Stimulated activated CD4-positive, alpha-beta T cell treated with anti-CD3 and anti-CD28 coated beads, Interleukin-1b, Interleukin-23, amount 100 ng/mL, for 24 hours (primary cell): Measurements from ENCODE around the gene ALDH3B1.
A peak's percentile ranks its signal among the peaks of the same experiment; 100 is the strongest.

ENCODE experiments used
- DNase-seq, 4 experiments: peaks; one replicate each; pipeline ENCODE4 v3.0.0-alpha.2; 2020; ENCODE audit warnings: low read depth in 4 of 4, low spot score in 1 of 4

ALDH3B1 gene

DNA sequence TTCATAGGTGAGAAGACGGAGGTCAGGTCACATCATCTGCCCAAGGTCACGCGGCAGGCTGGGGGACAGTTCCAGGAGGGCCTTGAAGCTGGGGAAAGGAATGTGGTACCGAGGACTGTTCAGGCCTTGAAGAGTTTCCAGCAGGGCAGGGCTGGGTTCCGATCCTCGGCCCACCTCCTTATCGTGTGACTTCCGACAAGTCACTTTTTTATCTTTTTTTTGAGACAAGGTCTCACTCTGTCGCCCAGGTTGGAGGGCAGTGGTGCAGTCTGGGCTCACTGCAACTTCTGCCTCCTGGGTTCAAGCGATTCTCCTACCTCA lies 21.0 kb downstream of the ALDH3B1 start:
- DNase-seq = no peak

DNA sequence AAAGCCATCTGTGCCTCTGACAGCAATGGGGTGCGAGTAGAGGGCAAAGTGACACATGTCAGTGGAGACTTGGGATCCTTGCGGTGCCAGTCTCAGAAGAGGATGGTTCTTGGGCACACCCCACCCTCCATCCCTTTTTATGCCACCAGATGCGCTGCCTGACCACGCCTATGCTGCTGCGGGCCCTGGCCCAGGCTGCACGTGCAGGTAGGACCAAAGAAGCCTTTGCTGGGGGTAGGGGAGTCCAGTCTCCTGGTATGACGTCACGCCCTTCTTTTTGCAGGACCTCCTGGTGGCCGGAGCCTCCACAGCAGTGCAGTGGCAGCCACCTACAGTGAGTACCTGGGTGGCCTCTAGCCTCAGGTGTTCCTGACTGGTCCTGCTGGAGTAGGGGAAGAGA lies 21.9 kb downstream of the ALDH3B1 start:
- no peak for DNase-seq

DNA sequence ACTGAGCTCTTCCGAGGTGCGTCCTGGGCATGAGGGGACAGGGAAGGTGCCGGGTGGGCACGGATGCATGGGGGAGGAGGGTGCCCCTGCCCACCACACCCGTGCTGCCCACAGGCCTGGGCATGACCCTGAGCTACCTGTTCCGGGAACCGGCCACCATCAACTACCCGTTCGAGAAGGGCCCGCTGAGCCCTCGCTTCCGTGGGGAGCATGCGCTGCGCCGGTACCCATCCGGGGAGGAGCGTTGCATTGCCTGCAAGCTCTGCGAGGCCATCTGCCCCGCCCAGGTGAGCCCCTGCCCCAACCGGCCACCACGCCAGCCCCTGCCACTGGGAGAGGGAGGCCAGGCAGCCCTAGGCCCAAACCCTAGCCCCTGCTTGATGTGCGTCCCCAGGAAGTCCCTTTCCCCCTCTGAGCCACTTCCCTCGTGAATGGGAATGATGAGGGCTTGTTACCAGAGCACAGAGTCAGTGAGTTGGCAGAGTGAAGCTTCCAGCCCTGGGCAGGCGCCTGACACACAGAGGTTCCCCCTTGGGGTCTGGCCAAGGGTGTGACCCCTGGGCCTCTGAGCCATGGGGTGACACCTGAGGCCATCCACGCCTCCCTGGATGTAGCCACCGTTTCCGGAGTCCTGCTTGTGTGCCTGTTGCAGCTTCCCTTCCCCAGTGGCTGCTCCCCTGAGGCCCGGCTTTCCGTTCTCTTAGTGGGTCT lies 23.0 kb downstream of the ALDH3B1 start:
- no peak for DNase-seq

DNA sequence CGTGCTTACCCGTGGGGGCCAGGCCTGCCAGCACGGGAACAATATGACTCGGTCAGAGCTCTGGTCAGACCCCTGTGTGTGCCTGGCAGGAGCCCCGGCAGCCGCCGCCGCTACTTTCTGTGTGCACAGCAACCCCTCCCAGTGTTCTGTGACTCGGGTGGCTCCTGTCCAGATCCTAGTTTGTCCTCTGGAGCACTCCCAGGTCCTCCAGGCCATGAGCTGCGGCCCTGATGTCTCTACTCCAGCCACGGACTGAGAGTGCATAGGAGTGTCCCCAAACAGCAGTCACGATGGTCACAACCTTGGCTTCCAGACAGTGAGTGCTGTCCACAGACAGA lies 23.6 kb downstream of the ALDH3B1 start:
- no peak for DNase-seq

DNA sequence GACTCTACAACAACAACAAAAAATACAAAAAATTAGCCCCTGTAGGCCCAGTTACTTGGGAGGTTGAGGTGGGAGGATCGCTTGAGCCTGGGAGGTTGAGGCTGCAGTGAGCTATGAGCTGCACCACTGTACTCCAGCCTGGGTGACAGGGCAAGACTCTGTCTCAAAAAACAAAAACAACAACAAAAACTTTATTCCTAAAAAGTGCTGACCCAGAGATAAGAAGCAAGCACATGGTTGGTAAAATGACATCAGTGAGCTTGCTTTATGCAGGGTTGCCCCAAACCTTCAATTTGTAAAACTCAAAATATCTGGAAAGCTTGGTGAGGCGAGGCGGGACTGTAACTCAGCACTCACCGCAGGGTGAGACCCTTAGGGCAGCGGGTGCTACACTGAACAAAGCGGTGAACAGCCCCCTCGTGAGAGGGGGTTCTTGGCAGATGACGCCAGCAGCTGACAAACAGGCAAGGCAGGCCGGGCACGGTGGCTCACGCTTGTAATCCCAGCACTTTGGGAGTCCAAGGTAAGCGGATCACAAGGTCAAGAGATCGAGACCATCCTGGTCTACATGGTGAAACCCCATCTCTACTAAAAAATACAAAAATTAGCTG lies 25.2 kb downstream of the ALDH3B1 start:
- no peak for DNase-seq

DNA sequence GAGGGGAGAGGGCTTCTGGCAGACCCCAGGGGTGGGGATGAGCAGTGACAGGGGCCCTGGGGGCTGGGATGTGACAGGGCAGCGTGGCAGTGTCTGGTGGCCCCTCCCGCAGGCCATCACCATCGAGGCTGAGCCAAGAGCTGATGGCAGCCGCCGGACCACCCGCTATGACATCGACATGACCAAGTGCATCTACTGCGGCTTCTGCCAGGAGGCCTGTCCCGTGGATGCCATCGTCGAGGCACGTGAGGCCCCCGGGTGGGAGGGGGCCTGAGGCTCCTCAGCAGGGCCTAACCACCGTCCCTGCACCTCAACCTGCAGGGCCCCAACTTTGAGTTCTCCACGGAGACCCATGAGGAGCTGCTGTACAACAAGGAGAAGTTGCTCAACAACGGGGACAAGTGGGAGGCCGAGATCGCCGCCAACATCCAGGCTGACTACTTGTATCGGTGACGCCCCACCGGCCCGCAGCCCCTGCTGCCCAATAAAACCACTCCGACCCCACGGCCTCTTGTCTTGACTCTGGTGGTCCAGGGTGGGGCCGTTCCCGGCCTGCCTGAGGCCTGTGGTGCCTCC lies 26.1 kb downstream of the ALDH3B1 start:
- DNase-seq = no peak

DNA sequence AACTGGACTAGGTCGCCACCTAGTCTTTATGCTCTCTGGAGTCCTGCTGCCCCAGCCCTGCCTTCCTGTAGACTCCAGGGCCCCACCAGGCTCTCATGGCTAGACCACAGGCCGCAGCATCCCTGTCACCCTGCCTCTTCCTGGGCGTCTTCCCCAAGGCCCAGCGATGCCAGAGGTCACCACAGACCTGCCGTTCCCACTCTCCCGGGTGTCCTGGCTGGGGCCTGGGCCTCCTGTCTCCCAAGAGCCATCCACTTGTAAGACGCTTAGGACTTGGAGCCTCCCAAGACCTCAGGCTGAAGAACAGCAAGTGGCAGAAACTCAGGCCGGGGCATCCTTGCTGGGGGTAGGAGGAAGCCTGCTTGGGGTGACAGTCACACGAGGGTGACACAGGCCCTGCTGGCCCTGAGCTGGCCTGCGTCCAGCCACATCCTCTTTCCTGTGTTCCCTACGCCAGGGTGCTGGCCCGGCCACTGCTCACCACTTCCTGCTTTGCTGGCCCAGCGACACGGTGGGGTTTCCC lies 26.7 kb downstream of the ALDH3B1 start:
- no peak for DNase-seq

DNA sequence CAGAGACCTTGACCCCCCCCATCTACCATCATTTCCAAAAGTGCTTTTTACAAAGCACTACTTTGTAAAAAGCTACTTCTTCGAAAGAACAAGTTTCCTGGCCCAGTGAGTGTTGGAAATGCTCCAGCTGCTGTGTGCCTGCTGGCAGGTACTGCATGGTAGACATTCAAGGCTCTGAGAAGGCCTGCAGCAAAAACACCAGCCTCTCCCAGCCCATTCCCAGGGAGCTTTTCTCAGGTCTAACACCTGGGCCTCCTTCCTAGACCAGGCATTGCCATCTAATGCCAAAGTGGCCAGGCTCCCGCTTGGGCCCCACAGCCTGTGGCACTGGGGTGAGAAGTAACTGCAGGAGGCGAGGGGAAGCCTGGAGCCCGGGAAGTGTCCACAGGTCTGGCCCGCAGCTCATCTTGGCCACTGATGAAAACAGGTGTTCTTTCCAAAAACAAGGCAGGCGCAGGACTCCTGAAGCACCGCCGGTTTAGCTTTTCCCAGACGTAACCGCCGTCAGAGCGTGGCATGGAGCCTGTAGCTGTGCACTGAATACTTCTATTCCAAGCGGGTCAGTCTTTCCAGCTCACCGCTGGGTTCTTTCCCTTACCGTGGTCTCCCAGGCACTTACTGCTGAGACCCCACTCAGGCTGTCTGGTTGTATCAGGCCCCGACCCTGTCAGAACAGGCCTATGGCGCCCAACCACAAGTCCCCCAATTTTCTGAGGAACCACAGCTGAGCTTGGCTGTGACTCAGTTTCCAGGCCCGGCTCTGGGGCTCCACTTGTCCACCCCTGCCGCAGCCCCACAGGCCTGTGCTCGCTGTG lies 27.5 kb downstream of the ALDH3B1 start:
- DNase-seq = no peak

DNA sequence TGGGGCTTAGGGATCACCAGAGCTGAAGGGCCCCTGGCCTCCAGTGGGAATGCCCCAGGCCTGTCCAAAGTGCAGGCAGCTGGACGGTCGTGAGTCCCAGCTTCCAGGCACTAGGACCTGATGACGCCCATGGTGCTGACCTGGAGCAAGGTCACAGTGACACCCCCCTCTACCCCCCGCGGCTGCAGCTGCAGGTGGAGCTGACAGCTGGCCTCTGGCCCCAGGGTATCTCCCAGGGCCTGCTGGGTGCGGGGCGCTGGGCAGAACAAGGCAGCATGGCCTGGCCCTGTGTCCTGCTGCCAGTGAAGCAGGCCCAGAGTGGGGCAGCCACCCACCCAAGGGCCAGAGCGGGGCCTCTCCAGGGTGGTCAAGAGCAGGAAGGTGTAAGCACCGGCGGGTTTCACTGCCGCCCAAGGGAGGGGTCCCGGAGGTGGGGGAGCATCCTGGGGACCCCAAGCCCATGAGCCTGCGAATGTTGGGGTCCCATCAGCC lies 28.1 kb downstream of the ALDH3B1 start:
- no peak for DNase-seq

DNA sequence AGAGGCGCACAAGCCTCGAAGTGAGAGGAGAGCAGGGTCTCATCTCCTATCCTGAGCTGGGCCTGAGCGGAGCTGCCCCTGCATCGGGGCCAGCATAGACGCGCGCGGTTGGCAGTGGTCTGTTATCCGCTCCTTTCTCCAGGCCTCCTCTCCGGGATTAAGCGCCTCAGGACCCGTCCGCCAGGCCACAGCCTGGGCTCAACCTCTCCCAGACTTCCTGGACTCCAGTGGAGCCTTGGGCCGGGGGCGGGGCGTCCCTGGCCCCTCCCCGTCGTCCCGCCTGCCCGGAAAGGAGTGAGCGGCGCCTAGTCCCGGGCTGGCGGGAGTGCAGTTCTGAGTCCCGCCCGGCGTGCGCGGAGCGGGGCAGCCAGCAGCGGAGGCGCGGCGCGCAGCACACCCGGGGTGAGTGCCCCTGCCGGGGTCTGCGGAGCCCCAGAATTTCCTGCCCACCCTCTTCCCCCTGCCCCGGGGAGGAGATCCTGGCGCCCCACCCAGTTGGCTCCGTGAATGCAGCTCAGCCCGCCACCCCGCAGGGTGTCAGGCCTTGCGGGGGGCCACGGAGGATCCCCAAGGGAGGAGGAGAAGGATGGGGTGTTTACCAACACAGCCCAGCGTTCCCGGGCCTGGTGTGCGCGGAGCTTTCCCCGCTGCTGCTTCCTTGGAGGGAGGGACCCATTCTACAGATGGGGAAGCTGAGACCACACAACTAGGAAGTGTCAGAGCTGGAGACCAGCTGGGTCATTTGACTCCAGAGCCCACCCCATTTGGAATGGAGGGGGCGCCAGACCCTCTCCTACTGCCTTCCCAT lies 28.8 kb downstream of the ALDH3B1 start, which contains the start of gene TCIRG1:
Gene TCIRG1 (plus strand): TSS at position 308 of the 808 bp plus-strand sequence. CDS start 2,247 bp downstream, outside the sequence.
- DNase-seq = peak in 2 of 4 experiments; percentile 49 to 67

DNA sequence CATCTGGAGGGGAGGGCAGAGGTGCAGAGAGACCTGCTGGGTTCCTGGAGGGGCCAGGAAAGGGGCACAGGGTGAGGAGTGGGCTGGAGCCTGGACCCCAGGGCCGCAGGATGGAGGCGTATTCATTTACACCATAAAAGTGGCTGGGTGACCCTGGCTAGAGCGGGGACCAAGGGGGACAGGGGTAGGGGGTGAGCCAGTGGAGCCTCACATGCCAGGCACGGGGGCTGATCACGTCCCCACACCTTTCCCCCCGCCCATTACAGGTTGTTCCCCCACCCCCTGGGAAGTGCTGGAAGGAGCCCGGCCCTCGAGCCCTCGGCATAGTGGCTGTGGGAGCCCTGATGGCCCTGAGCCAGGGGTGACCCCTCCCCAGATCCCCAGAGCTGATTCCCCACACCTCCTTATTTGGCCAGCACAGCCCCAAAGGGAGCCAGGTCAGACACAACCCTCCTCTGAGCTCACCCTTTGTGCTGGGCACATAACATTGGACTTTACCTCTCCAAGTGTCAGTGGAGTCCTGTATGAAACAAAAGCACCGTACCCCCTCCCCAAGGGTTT lies 29.5 kb downstream of the ALDH3B1 start:
- DNase-seq = no peak

DNA sequence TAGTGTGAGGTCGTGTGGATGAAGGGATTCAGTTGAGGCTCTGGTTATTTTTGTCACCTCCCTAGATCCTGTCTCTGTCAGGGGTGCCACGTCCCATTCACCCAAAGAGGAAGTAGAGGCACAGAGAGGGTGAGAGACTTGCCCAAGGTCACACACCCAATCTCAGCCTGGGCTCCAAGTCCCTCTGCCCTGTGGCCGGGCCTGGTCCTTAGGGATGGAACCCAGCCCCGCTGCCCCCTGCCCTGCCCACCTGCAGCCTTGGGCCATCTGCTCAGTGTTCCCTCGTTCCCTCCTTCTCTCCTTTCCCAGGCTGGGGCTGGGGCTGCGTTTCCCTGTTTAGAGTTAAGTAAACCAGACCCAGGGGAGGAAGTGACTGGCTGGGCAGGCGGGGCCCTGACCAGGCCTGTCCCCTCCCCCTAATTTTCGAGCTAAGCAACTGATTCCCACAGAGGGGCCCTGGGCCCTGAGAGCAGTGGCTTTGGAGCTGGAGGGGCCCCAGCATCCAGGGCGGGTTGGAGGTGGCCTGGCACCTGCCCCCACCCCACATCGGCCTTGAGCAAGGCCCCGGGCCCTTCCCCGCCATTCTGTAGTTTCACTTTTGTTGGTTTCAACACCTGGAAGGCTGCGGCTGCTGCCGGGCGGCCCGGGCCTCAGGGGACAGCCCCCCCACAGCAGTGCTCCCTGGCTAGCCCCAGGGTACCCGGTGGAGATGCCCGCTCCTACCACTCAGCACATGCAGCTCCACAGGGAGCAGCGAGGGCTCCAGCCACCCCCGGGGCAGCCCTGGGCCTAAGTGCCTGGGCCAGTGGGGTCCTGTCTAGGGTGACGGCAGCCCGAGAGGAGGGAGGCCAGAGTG lies 30.2 kb downstream of the ALDH3B1 start:
- peak in 1 of 4 experiments; percentile 37 for DNase-seq

DNA sequence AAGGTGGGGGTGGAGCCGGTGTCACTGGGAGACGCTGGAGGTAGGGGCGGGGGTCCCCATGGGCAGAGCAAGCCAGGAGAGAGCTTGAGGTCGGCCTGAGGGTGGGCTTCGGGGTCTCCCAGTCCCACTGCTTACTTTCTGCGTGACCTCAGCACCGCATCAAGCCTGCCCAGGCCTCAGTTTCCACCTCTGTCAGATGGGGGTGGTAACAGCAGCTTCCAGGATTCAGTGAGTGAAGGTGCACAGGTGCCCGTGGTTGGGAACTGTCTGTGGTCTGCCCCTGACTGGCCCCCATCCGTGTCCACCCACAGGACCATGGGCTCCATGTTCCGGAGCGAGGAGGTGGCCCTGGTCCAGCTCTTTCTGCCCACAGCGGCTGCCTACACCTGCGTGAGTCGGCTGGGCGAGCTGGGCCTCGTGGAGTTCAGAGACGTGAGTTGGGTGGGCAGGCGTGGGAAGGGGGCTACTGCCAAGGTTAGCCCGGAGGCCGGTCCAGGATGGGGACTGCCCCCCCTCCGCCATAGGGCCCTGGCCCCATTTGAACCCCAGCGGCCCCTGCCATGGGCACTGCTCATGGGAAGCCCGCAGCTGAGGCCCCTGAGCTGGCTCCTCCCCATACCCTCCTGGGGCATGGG lies 30.9 kb downstream of the ALDH3B1 start:
- DNase-seq = no peak

DNA sequence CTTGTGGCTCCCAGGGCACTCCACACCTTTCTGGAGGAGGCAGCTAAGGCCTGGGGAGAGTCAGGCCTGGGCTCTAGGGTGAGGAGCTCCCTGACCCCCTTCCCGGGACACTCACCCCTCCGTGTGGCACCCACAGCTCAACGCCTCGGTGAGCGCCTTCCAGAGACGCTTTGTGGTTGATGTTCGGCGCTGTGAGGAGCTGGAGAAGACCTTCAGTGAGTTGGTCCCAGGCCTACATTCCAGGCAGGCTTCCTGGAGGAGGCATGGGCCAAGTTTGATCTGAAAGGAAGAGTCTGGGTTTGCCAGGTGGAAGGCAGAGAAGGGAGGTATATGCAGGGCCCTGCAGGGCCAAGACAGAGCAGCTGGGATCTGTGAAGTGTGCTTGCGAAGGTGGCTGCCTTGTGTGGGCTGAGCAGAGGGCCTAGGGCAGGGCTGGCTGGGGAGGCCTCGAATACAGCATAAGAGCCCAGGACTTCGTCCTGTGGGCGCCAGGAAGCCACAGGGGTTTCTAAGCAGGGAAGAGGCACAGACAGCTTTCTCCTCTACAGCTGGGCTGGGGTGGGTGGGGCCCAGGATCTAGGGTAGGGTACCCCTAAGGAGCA lies 31.6 kb downstream of the ALDH3B1 start:
- no peak for DNase-seq

DNA sequence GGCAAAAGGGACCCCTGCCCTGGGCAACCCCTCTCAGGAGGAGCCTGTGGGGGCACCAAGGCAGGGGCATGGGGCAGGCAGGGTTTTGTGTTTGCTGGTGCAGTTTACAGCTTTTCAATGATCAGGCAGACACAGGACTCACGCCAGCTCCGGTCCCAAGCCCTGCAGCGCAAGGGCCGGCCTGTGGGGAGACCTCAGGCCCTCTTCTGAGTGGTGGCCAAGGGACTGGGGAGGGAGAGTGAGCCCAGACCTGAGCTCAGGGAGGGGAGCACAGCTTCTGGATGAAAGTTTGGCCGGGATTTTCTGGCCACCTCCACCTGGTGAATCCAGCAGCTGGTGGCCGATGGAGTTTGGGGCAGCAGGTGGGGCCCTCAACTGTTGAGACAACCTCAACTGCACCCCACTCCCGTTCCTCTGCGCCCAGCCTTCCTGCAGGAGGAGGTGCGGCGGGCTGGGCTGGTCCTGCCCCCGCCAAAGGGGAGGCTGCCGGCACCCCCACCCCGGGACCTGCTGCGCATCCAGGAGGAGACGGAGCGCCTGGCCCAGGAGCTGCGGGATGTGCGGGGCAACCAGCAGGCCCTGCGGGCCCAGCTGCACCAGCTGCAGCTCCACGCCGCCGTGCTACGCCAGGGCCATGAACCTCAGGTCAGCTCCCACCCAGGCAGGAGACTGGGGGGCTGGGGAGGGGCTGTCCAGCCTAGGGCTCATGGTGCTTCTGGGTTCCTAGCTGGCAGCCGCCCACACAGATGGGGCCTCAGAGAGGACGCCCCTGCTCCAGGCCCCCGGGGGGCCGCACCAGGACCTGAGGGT lies 32.3 kb downstream of the ALDH3B1 start:
- DNase-seq = no peak

DNA sequence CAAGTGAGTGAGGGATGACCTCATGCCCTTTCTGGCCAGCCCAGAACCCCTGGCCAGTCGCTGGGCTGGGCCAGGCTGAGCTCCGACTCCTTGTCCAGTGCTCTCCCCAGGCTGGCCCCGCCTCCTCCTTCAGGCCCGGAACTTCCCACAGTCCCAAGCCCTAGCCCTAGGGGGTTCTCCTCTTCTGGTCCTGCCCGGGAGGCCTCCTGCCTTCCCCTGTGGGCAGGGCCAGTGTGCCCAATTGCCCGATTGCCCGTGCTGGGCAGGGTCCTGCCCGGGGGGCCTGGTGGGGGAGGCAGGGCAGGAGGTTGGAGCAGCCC lies 32.9 kb downstream of the ALDH3B1 start:
- no peak for DNase-seq

DNA sequence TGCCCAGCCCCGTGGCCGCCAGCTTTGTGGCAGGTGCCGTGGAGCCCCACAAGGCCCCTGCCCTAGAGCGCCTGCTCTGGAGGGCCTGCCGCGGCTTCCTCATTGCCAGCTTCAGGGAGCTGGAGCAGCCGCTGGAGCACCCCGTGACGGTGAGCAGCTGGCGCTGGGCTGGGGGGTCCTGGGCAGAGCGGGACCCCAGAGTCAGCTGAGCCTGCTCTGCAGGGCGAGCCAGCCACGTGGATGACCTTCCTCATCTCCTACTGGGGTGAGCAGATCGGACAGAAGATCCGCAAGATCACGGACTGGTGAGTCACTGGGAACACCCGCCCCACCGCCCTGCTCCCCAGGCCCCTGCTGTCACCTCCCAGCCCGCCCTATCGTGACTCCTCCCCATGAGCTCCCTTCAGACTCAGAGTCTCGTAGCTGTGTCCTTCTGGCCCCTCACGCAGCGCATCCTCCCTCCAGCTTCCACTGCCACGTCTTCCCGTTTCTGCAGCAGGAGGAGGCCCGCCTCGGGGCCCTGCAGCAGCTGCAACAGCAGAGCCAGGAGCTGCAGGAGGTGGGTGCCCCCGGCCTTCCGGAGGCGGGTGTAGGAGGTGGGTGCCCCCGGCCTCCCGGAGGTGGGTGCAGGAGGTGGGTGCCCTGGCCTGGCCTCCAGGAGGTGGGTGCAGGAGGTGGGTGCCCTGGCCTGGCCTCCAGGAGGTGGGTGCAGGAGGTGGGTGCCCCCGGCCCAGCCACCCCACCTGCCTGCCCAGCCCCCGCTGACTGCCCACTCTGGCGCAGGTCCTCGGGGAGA lies 33.4 kb downstream of the ALDH3B1 start:
- no peak for DNase-seq
